ENCODE measurements around the gene SLC39A6.

GRCh38 chr18:36078751-36079529, 50.2 kb downstream of the SLC39A6 start:
- TF ChIP-seq POLR2AphosphoS5 (IDR thresholded peaks at IDR 0.05) (no peak), EZH2 (IDR thresholded peaks at IDR 0.05; ENCODE audit: borderline replicate concordance, insufficient read depth, low read length, poor library complexity, severe bottlenecking) (no peak), SMC3 (conservative IDR thresholded peaks at IDR 0.05; ENCODE audit: poor library complexity) (no peak), RAD21 (conservative IDR thresholded peaks at IDR 0.05) (no peak)
